GM18526 (cell line): ENCODE results near the gene LRRC15.

Experiments
- POLR2A ChIP-seq: IDR thresholded peaks from 3 replicates; pipeline ENCODE4 v1.6.1; 2011; ENCODE audit not compliant: insufficient read length; ENCODE audit errors: extremely low read depth

Gene LRRC15

DNA sequence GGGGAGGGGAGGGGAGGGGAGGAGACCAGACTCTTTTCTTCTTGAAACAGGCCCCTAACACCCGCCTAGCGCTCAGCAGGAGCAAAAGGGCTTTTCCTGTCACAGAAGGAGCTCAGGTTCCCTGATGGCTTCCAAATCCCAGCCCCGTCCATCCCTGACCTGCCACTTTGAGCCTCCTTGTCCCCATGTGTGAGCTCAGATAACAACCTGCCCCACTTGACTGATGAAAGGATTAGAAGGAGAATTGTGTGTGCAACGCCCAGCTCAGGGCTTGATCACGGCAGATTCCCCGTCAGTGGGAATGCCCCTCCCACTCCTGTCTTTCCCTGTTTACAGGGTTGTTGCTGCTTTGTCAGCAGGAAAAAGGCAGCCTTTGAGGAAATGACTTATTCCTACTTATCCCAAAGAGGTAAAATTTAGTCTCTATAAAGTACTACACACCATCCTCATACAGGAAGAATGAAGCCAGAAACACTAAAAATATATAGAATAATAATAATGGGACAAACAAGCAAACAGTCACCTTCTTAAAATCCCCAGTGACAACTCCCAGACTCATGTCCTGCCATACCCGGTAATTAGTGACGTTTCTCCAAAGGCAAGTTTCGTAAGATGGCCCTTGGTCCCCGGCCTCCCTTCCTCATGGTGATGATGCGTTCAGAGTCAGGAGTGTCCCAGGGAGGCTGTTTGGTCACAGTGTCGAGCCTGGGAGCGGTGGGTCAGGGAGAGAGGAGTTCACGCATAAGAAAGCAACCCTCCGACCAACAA is 6.1 kb upstream of the LRRC15 start:
- TF ChIP-seq POLR2A: no peak

DNA sequence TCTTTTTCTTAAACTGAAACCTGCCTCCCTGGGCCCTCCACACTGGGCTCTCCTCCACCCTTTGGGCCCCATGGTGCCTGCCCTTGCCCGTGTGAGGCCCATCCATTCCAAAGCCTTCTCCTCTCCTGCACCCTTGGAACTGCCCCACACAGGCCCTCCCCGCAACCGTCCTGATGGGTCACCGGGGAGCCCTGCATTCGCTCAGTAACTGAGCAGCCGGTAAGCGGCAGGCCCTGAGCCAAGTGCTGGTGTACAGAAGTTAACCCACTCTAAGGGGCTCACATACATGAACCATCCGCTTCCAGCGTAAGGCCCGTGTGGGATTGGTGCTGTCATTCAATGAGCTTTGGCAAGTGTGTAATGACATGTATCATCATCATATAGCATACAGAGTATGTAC is 5.4 kb upstream of the LRRC15 start:
- TF ChIP-seq POLR2A: no peak

DNA sequence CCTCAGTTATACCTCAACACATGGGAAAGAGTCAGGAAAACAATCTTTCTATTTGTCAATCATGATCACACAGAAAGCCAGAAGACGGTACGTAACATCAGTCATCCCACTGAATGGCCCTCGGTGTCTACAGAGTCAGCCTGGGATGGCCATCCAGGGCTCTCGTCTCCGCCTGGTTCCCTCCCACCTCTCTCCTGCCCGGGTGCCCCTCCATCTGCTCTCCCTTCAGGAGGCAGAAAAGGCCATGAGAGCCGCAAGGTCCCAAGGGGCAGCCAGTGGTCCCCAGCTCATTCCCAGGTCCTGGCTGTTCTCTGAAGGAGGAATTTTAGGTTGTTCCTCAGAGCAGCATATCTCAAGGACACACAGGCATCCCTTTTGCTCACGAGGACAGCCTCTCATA is 4.4 kb upstream of the LRRC15 start:
- TF ChIP-seq POLR2A: no peak

DNA sequence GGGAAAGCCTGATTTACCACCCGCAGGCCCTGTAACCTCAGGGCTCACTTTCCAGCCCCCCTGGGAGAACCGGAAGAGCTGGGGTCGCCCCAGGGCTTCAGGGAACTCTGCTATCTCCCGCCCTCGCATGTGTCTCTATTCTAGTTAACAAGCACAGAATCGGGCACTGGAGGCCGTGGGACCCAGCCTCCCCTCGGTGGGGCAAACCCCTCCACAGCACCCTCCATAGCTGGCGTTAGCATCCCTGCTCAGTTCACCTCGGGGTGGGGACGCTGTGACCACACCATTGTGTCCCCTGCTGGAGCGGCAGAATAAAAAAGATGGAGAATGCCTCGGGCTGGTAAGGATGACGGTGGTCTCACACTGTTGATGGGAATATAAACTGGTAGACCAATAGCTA is 3.5 kb upstream of the LRRC15 start:
- no peak for TF ChIP-seq POLR2A

DNA sequence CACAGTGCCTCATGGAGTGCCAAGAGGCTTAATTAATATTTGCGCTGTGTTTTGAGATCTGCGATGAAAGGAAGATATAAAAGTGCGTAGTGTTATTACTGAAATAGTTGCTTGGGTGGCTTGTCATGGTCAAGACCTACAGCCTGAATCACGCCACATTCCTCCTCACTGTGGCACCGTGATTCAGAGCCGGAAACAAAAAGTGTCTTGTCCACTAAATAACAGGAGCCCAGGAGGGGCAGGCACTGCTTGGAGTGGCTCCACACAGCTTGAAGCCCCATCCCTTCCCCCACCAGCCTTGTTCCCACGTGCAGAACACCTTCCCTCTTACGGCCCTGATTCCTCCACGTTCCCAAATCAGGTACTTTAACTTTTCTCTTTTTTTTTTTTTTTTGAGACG is 1.2 kb upstream of the LRRC15 start:
- TF ChIP-seq POLR2A: no peak

DNA sequence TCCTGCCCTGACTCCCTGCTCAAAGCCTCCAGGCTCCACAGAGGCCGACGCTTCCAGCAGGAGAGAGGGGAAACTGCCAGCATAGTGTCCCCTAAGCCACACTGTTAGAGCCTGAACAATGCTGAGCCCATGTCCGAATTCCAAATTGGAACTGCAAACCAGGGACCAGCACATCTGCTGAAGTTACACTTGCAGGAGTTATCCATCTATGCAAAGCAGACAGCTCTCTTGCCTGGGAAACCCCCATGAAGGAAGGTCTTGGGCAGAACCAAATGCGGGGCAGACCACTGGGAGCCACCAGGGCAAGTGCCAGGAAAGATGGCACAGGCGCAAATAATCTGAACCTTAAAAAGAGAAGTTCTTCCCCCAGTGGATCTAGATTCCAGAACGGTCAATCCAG is 625 bp downstream of the LRRC15 start:
- TF ChIP-seq POLR2A: no peak

DNA sequence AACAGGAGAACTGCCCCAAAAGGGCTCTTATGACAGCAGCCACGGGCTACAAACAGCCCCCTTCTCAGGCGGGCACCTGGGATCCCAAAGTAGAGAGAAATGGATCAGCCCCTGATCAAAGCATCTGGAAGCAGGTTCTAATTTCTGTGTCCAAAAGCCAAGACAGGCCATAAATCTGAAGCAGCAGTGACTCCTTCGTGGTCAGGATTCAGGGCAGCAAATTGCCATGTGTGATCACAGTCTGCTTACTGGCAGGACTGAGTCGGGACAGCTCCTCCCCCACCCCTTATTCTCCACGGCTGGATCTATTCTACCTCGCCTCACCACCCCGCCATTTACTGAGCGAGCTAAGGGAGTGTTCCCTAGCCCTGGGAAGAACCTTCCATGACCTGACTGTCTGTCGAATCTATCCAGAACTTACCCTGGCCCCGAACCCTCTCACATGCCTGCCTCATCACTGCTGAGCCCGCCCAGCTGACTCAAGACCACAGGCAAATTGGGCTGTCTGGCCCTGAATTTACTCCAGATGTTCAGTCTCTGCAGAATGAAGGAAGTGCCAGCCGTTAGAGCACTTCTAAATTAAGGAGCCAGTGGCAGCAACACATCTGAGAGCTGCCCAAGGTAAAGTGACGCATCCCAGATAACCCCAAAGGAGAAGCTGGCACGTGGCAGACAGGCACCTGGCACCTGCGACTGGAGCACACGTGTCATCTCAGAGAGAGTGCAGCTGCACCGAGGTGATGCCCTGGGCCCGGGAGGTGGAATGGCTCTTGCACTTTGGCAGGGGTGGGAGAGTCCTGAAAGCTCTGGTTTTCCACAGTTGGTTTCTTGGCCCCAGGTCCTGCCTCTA is 1.3 kb downstream of the LRRC15 start:
- no peak for TF ChIP-seq POLR2A

DNA sequence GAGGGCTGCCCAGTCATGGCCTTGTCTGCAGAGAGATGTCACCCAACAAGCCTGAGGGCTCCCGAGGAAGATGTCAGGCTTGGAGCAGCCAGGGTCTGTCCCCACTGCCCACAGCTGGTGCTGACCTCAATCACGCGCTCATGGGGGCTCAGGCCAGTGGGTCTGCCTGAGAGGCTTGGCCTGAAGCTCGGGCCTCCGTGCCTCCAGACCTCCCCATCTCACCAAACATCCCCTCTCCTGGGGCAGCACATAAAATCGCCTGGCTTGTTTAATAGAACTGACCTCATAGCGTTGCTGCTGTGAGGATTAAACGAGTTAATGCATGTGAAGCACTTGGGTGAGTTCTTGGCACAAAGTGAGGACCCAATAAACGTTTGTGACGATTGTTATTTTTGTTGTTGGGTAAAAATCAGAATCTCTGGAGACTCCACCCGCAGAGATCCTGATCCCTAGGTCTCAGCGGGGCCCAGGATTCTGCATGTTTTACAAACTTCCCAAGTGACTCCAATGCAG is 3.5 kb downstream of the LRRC15 start:
- TF ChIP-seq POLR2A: no peak

DNA sequence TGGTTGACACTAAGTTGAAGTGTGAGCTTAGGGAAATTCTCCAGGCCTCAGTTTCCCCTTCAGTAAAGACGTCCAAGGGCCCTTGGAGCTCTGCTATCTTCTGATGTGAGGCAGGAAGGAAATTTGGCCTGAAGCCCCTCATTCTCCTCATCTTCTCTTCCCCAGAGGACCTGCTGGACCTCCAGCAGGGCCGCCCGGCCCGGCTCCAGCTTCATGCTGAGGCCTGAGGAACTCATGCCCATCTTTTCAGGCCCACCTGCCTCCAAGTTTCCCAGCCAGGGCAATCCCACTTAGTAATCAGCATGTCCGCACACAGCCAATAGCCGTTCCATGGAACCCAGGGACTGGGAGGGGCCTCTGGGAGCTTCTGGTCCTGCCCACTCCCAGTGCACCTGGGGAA is 4.0 kb downstream of the LRRC15 start:
- no peak for TF ChIP-seq POLR2A

DNA sequence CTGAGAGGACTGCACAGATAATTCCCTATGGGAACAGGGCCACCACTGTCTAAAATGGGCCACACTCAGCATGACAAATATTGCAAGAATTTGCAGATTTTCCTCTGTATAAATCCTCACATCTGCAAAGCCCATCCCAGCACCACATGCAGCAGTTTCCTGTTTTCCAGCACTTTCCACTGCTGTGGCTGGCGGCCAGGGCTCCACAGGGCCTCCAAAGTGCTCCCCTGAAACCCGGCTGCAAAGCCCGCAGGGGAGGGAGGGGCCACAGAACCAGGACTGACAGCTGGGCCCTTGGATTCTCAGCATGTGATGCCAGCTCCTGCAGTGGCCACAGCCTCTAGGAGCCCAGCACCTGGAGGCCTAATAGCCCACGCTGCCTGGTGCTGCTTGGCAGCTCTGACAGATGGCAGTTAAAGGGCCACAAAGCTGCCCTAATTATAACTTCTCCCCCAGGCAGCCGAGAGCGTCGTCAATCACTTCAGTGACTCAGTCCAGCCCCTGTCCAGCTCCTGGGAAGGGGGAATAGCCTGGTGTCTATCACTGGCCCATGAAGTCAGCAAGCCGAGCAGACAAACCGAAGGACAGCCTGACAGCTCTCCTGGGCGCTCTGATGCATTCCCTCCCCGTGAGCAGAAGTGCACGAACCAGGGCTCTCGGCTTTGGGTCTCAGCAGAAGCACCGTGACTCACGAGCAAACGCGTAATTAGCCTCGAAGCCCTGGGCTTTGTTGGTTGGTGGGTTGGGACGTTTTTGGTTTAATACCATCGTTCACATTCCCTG is 4.7 kb downstream of the LRRC15 start:
- TF ChIP-seq POLR2A: no peak

DNA sequence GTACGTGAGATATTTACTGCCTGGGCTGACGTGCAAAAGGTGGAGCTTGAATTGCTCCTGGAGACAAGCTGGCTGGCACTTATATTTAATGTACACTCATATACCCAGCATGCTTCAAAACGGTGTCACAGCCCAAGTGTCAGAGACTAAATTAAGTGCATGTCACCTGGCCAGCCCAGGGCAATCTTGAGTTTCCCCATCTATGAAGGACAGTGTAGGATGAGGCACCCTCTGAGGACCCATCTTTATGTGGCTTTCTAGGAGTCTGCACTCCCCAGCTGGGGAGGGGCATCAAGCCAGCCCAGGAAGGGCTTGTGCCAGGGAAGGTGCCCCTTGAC is 5.3 kb downstream of the LRRC15 start:
- no peak for TF ChIP-seq POLR2A

DNA sequence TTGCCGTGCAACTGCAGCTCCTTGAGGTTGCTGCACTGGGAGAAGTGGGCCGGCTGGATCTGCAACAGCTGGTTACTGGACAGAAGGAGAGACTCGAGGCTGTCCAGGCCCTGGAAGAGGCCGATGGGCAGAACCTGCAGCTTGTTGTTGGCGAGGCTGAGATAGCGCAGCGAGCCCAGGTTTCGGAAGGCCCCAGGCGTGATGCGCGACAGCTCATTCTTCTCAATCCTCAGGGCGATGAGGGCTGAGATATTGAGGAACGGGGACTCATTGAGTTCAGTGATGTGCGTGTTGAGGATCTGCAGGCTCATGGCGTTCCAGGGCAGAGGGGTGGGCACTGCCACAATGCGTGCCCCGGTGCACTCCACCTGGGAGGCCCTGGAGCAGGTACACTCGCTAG is 9.0 kb downstream of the LRRC15 start:
- TF ChIP-seq POLR2A: no peak

DNA sequence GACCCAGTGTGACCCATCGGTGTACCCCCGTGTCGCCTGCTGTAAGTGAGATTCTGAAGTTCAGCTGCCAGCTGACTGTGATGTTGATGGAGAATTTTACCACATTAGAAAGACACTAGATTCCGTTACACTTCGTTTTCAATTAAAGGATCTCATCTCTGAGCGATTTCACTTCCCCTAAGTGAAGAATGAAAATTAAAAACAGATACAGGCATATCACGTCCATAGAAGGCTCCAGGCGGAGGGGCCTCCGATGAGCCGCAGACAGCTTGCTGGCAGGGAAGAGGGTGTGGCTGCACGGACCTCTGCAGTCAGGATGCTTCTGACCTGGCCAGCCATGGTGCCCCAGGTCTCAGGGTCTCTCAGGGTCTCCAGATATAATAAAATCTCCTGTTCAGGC is 11.9 kb downstream of the LRRC15 start:
- no peak for TF ChIP-seq POLR2A

DNA sequence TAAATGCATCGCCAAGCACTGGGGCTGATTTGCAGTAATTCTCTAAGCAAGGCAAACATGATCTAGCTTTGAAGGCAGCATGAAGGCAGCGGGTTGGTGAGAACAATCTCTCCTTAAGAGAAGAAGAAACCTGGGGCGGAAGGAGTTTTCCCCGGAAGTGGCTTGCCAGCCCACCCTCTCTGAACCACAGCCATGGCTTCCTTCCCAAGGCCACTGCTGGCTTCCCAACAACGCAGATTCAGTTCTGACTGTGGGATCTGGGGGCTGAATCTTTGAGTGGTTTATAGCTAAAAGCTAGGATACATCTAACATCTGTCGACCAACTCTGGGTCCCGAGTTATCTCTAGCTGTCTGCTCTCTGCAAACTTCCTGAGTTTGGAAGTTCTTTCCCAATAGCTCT is 14.2 kb downstream of the LRRC15 start:
- TF ChIP-seq POLR2A: no peak

DNA sequence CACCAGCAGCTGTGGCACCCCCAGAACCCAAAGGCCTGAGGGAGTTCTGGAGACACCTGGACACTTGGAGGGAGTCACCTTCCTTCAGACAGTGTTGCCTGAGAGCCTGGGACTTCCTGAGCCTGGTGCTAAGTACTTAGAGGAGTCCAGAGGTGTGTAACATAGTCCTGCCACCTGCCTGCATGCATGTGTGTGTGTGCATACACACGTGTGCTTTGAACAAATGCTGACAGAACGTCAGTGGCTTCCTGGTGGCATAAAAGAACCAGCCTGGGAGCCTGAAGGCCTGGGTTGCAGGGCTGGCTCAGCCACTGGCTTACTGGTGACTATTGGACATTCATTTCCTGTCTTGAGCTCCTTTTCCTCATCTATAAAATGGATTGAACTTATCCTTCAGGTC is 15.2 kb downstream of the LRRC15 start:
- no peak for TF ChIP-seq POLR2A
